ENCODE data around the gene CELA2A.
A peak's percentile ranks its signal among the peaks of the same experiment; 100 is the strongest.

Gene CELA2A

GRCh38 chr1:15472587-15472986, 16.1 kb downstream of the CELA2A start:
- TF ChIP-seq TCF12 (IDR thresholded peaks at IDR 0.05; ENCODE audit: low read depth), result no peak
- peak; percentile 74 for TF ChIP-seq USF1 (IDR thresholded peaks at IDR 0.05)

- TF ChIP-seq TAF1 (IDR thresholded peaks at IDR 0.05; ENCODE audit: low read depth) (no peak), TEAD4 (IDR thresholded peaks at IDR 0.05) (no peak), RAD21 (IDR thresholded peaks at IDR 0.05; ENCODE audit: low read depth) (no peak), USF1 (IDR thresholded peaks at IDR 0.05) (no peak), YY1 (IDR thresholded peaks at IDR 0.05; ENCODE audit: low read depth) (no peak)
Measured at GRCh38 chr1:15475752-15476314, 19.3 kb downstream of the CELA2A start, which contains the start of gene CELA2B. Gene CELA2B (plus strand): TSS chr1:15476104. CDS start chr1:15476126, 22 bp downstream.

- TF ChIP-seq NFIC (IDR thresholded peaks at IDR 0.05), result no peak
- TF ChIP-seq CREB1 (IDR thresholded peaks at IDR 0.05; ENCODE audit: low read depth), result no peak
- no peak for TF ChIP-seq REST (IDR thresholded peaks at IDR 0.05; ENCODE audit: low read depth)
- no peak for TF ChIP-seq USF1 (IDR thresholded peaks at IDR 0.05)
- no peak for TF ChIP-seq EGR1 (IDR thresholded peaks at IDR 0.05)
Measured at GRCh38 chr1:15476927-15477326, 20.4 kb downstream of the CELA2A start.

GRCh38 chr1:15477646-15478212, 21.2 kb downstream of the CELA2A start:
- TF ChIP-seq TCF12 (IDR thresholded peaks at IDR 0.05; ENCODE audit: low read depth) (no peak), YY1 (IDR thresholded peaks at IDR 0.05; ENCODE audit: low read depth) (no peak), REST (IDR thresholded peaks at IDR 0.05; ENCODE audit: low read depth) (no peak), CEBPB (IDR thresholded peaks at IDR 0.05) (no peak), FOXM1 (IDR thresholded peaks at IDR 0.05; ENCODE audit: borderline replicate concordance, low read depth) (no peak), EGR1 (IDR thresholded peaks at IDR 0.05) (no peak), TEAD4 (IDR thresholded peaks at IDR 0.05) (no peak), CREB1 (IDR thresholded peaks at IDR 0.05; ENCODE audit: low read depth) (no peak), TAF1 (IDR thresholded peaks at IDR 0.05; ENCODE audit: low read depth) (no peak), USF1 (IDR thresholded peaks at IDR 0.05) (no peak), EP300 (IDR thresholded peaks at IDR 0.05; ENCODE audit: borderline replicate concordance) (no peak), NFIC (IDR thresholded peaks at IDR 0.05) (no peak), RAD21 (IDR thresholded peaks at IDR 0.05; ENCODE audit: low read depth) (no peak), ZBTB7A (IDR thresholded peaks at IDR 0.05; ENCODE audit: low read depth) (no peak), MAX (IDR thresholded peaks at IDR 0.05) (no peak)

- TF ChIP-seq CEBPB (IDR thresholded peaks at IDR 0.05) (peak; percentile 32; the same call in 1 of the 2 replicates), RAD21 (IDR thresholded peaks at IDR 0.05; ENCODE audit: low read depth) (no peak)
Measured at GRCh38 chr1:15479654-15480347, 23.3 kb downstream of the CELA2A start.

- no peak for TF ChIP-seq TEAD4 (IDR thresholded peaks at IDR 0.05)
- TF ChIP-seq USF1 (IDR thresholded peaks at IDR 0.05), result no peak
- TF ChIP-seq TAF1 (IDR thresholded peaks at IDR 0.05; ENCODE audit: low read depth), result no peak
- no peak for TF ChIP-seq REST (IDR thresholded peaks at IDR 0.05; ENCODE audit: low read depth)
- no peak for TF ChIP-seq EGR1 (IDR thresholded peaks at IDR 0.05)
- TF ChIP-seq MAX (IDR thresholded peaks at IDR 0.05), result no peak
- TF ChIP-seq EP300 (IDR thresholded peaks at IDR 0.05; ENCODE audit: borderline replicate concordance), result no peak
- no peak for TF ChIP-seq ZBTB7A (IDR thresholded peaks at IDR 0.05; ENCODE audit: low read depth)
- TF ChIP-seq CEBPB (IDR thresholded peaks at IDR 0.05), result no peak
Measured at GRCh38 chr1:15483971-15484370, 27.4 kb downstream of the CELA2A start.

Data from Ishikawa (cell line).